ENCODE measurements around the gene NAA40. TPM values are rescaled to one million over a fixed set of nuclear protein-coding genes. Genes with fewer than 3 reads are reported as not detected.

The NAA40 gene
- total and polyA plus RNA-seq, 3 donors from 2014 or later = 44.8 to 57.5 (median 49.7) TPM

- H3K9me3 ChIP-seq = no peaks in the 10 kb centered on the region
- H3K4me3 ChIP-seq = no peak overlapping the region
- no peak for DNase-seq
- intact Hi-C loops (cut with DNase I; ENCODE audit: low total_unique reads) = no loop called here
- no peak for TF ChIP-seq POLR2A (IDR thresholded peaks at IDR 0.05)
- TF ChIP-seq CTCF (IDR thresholded peaks at IDR 0.05) = no peak
- whole genome bisulfite sequencing, 2 donors = 75 to 76% methylated on average over 4 of the region's 4 CpGs
- H3K4me1 ChIP-seq = no peaks in the 10 kb centered on the region
- no peaks in the 10 kb centered on the region for H3K27me3 ChIP-seq
- H3K27ac ChIP-seq = no peak overlapping the region
- H3K36me3 ChIP-seq (ENCODE audit: low read depth, missing control alignments) = no peaks in the 10 kb centered on the region
These were observed 42.7 kb upstream of the NAA40 start for GRCh38 chr11:63896071-63896470.

- Histone ChIP-seq H3K27me3 (no peaks in the 10 kb centered on the region), H3K9me3 (no peaks in the 10 kb centered on the region), H3K27ac (no peak overlapping the region), H3K36me3 (ENCODE audit: low read depth, missing control alignments) (no peaks in the 10 kb centered on the region), H3K4me1 (no peaks in the 10 kb centered on the region), H3K4me3 (no peak overlapping the region)
- DNase-seq = no peak
- no peak for TF ChIP-seq POLR2A (IDR thresholded peaks at IDR 0.05)
- no peak for TF ChIP-seq CTCF (IDR thresholded peaks at IDR 0.05)
- intact Hi-C loops (cut with DNase I; ENCODE audit: low total_unique reads) = no loop called here
- WGBS, 2 donors = 90 to 92% methylated on average over 10 of the region's 10 CpGs
These were observed 41.2 kb upstream of the NAA40 start for GRCh38 chr11:63897459-63898146.

- WGBS, 2 donors = 64 to 88% methylated on average over 3 of the region's 3 CpGs
- DNase-seq = no peak
- Histone ChIP-seq H3K36me3 (ENCODE audit: low read depth, missing control alignments) (no peaks in the 10 kb centered on the region), H3K4me3 (no peak overlapping the region), H3K27ac (no peak overlapping the region), H3K4me1 (peaks cover 4% of the 10 kb centered on the region), H3K27me3 (no peaks in the 10 kb centered on the region), H3K9me3 (no peaks in the 10 kb centered on the region)
- intact Hi-C loops (cut with DNase I; ENCODE audit: low total_unique reads) = no loop called here
- TF ChIP-seq POLR2A (IDR thresholded peaks at IDR 0.05) = no peak
- TF ChIP-seq CTCF (IDR thresholded peaks at IDR 0.05) = no peak
These were observed 37.1 kb upstream of the NAA40 start for GRCh38 chr11:63901660-63902059.

GRCh38 chr11:63903884-63904283 is 34.9 kb upstream of the NAA40 start:
- WGBS, 2 donors = 93 to 95% methylated on average over 9 to 14 of the region's 14 CpGs
- no peaks in the 10 kb centered on the region for H3K36me3 ChIP-seq (ENCODE audit: low read depth, missing control alignments)
- H3K4me3 ChIP-seq = no peak overlapping the region
- DNase-seq = no peak
- H3K27ac ChIP-seq = no peak overlapping the region
- no peaks in the 10 kb centered on the region for H3K9me3 ChIP-seq
- TF ChIP-seq POLR2A (IDR thresholded peaks at IDR 0.05) (no peak), CTCF (IDR thresholded peaks at IDR 0.05) (no peak)
- H3K4me1 ChIP-seq = peaks cover 26% of the 10 kb centered on the region
- H3K27me3 ChIP-seq = no peaks in the 10 kb centered on the region
- intact Hi-C loops (cut with DNase I; ENCODE audit: low total_unique reads) = no loop called here

GRCh38 chr11:63904743-63905142 is 34.1 kb upstream of the NAA40 start:
- no peaks in the 10 kb centered on the region for H3K9me3 ChIP-seq
- TF ChIP-seq POLR2A (IDR thresholded peaks at IDR 0.05) (no peak), CTCF (IDR thresholded peaks at IDR 0.05) (no peak)
- 91 to 92% methylated on average over 9 to 13 of the region's 13 CpGs for WGBS, 2 donors
- no peaks in the 10 kb centered on the region for H3K36me3 ChIP-seq (ENCODE audit: low read depth, missing control alignments)
- no peak overlapping the region for H3K4me3 ChIP-seq
- intact Hi-C loops (cut with DNase I; ENCODE audit: low total_unique reads) = no loop called here
- DNase-seq = no peak
- H3K4me1 ChIP-seq = peaks cover 35% of the 10 kb centered on the region
- no peaks in the 10 kb centered on the region for H3K27me3 ChIP-seq
- H3K27ac ChIP-seq = no peak overlapping the region

Data from testis (tissue), 3 donors.